ENCODE data around the gene SLC35A2.

The SLC35A2 gene

DNA sequence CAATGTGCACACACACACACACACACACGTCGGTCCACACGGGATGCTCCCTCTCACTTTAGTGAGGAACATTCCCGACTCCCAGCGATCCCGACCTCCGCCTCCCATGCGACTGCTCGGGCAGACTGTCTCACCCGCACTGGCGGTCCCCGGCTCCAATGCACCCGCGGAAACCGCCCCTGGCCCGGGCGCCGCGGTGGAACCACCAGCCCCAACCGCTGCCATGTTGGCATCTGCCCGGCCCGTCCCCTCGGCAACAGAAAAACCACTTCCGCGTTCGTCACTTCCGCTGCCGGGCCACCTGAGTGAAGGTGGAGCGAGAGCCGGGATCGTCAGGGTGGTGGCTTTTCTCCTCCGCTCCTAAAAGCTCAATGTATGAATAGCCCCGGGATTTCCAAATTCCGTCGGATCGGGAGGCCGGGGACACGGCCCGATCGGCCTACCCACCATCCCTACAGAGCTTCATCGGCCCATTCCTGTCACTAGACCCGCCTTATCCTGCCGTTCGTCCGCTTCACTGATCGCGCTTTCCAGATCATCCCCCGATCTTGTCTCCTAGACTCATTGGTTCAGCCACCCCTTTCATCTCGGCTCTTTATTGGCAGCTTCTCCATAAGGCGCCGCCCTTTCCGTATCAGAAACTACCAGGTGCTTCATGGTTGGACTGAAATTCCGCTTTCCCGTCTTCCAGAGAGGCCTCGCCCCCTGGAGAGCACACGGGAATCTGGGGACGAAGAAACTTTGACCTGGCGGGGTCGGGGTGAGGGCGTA is at the start of gene SLC35A2:
SLC35A2 (minus strand) TSS at position 235 of the 771 bp plus-strand sequence; CDS start at position 225, 10 bp downstream.
- DNase-seq: peak; percentile 70

DNA sequence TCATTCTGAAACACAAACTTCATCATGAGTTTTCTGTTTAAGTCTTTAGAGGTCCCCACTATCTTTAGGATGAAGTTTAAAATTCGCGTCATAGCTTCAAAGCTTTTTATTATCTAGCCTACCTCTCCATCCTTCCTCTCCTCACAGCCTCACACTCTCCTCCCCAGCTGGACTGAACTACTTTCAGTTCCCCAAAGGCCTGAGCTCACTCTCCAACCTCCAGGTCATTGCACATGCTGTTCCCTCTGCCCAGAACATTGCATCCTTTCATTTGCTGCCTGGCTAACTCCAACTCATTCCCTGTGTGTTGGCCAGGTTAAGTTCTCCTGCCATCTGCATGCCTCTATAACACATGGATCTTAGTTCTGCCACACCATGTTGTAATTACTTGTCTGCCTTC is 48.8 kb upstream of the SLC35A2 start:
- no peak for DNase-seq

DNA sequence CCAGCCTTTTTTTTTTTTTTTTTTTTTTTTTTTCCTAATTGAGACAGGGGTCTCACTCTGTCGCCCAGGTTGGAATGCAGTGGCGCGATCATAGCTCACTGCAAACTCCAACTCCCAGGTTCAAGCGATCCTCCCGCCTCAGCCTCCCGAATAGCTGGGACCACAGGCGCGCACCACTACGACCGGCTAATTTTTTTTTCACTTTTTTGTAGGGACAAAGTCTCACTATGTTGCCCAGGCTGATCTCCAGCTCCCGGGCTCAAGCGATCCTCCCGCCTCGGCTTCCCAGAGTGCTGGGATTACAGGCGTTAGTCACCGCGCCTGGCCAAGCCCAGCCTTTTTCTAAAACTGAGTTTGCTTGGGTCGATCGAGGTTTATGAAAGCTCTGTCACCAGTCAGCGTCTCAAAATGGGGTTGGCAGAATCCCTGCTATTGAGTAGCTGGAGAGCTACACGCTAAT is 47.2 kb upstream of the SLC35A2 start:
- no peak for DNase-seq

DNA sequence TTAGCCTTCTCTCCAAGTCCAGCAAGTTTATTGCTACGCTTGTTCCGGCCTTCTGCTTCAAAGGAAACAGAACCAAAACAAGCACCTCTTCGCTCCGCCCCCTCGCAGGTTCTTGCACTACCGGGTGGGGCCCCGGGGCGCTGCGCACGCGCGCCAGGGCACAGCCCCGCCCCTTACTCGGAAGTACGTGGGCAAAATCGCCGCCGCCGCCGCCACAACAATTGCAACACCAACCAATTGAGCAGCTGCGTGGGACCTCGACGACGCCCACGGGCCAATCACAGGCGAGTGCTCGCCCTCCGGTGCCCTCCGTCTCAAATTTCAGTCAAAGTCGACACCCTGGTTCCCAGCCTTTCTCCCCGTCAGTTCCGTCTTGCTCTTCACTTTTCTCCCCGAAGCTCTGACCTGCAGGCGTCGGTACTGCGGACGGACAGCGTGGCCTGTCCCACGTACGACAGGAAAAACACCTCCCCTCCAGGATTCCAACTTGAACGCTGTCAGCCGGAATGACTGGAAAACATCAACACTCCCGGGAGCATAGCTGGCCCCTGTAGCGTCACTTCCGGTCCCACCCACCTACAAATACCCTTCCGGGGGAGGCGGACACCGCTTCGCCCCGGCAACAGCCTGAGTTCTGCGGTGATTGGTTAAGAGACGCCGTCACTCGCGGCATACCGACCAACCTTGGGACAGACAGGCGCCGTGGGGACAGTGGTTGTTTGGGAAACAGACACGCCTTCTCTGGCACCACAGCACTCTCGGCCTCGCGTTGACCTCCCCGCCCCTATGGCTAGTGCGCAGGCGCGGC is 46.6 kb upstream of the SLC35A2 start:
- DNase-seq: peak; percentile 85

DNA sequence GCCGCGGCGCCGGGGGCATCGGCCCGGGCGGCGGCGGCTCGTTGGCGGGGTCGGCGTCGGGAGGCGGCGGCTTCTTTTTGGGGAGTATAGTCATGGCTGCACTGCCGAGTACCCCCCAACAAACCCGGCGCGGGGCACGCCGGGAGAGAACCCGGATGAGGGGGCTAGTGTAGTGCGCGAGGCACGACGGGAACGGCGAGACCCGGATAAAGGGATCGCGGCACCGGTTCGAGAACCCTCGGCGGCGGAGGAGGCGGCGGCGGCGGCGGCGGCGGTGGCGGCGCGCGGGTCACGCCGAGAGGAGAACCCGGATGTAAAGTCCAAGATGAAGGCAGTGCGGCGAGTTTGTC is 46.0 kb upstream of the SLC35A2 start, which contains the start of gene OTUD5:
OTUD5 (minus strand) TSS at position 131 of the 350 bp plus-strand sequence; CDS start at position 94, 37 bp downstream.
- no peak for DNase-seq

DNA sequence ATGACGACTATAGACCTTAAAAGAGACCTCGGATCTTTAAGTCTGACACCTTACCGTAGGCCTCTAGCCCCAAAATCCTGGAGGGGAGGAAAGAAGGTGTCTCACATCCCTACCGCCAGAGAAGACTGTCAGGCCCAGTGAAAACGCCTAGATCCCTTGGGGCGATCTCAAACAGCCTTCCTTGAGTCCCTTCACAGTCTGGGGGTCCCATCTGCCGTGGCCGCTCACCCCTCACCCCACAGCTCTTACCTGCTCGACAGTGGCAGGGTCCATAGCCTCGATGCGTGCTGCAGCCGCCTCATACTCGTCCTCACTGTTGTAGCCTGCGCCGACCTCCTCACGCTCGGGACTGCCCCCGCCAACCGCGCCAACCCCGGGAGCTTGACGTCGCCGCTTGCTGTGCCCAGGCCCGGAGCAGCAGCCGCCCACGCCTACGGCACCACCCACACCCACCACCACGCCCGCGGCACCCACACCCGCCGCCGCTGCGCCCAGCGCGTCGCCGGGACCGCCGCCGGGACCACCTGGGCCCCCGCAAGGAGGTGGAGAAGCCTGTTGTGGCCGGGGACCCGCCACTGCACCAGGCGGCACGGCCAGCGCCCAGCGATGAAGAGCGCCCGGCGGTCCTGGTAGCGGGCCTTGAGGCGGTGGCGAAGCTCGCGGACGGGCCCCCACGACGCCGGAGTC is 45.4 kb upstream of the SLC35A2 start:
- DNase-seq: no peak

DNA sequence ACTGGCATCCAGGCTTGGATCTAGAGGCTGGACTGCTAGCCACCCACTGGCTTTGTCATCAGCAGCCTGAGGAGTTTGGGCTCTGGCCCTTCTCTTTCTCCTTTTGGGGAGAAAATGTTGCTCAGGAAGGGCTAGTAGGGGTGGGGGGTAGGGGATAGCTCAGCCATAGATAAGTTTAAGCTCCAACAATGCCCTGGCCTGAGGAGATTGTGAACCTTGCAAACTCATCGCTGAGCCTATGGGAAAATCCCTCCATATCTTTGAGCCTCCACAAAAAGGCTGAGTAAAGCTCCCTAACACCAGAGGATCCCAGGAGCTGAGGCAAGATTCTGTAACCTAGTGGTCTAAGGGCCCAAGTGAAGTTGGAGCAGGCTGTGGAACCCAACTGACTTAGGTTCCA is 37.1 kb upstream of the SLC35A2 start:
- DNase-seq: no peak

DNA sequence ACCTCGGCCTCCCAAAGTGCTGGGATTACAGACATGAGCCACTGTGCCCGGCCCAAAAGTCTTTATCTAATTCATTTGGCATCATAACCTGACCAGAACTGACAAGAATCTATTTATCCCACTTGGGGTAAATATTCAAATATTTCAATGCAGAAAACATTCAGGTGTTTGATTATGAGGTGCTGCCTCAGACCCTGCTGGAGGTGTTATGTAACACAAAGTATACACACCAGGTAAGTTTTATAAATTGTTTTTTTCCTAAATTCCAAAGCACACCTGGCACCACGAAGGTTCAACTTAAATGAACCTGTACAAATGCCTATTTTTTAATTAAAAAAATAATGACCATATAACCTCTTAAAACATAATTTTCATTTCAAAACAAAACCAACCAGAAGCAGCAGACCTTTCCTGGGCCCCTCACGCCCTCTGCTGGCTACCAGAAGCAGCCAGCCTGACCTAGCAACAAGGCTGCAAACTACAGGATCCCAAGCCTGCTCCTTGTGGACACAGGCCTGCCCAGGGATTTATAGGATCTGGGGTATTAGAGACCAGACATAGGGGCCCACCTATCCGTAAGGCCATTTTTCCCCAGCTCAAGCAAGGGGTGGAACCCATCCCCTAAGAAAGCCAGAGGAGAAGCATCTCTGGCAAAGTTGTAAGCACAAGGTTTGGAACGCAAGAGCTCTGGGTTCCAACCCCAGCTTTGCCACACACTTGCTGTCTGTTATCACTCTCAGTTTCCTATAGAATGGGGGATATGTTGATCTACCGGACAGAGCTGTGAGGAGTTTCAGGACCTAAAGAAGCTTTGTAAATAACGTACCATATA is 34.3 kb upstream of the SLC35A2 start:
- no peak for DNase-seq

DNA sequence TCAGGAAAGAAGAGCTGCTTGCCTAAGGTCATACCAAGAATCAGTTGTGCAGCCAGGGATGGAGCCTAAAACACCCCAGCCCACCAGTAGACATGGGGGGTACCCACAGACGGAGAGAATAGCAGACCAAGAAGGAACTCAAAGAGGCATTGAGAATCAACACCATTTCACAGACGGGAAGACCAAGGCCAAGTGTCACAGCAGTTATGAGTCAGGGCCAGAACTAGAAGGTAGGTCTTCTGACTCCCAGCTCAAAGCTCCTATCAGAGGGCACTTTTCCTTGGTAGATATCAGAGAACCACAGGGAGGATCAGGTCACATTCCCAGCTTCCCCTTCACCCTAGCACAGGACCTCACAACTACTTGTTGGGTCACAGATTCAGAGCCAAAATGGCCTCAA is 31.4 kb upstream of the SLC35A2 start:
- DNase-seq: no peak

DNA sequence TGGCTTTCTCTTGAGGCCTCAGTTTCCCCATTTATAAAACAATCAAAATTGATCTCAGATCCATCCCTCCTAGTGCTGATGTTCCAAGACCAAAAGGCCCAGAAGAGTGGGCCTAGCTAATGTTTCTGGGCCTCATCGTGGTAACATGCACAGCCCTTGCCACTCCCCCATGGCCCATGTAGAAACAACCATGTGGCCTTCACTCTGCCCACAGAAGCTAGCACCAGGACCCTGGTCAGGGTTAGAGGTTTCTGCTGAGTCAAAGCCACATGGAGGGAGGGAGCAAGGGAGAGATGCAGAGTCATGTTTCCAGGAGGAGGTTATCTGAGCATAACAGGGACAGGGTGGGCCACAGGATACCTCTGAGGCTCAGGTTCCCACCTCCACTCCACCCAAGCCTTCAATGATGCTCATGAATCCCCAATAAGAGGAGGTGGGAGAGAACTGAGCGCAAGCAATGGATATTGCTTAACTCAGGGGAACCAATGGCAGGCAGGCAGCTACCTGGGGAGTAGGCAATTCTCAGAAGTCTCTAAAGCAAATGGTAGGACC is 29.0 kb upstream of the SLC35A2 start:
- no peak for DNase-seq

DNA sequence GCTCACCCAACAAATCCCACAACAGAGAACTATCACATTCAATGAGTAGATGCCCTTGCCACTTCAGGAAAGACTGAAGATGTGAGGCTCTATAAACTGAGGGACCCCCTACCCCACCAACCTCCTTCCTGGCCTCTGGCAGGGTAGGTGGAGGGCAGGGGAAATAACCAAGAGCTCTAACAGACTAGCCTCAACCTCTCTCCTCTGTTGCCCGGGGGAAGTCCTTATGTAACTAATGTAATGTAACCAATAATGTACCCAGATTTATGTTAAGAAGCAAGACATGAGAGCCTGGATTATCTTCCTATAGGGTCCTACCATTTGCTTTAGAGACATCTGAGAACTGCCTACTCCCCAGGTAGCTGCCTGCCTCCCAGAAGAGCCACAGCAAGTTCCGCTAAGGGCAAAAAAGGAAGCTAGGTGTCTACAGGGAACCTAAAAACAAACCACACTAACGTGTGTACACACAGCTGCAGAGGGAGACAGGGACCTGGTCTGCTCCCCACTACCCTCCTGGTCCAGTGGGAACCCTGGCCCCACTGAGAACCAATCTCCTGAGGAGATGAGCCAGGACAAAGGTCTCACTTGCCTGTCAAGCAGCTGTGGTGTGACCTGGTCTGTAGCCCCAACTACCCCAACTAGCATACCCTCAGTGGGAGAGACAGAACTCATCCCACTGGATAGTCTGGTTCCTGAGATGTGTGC is 28.2 kb upstream of the SLC35A2 start:
- no peak for DNase-seq

DNA sequence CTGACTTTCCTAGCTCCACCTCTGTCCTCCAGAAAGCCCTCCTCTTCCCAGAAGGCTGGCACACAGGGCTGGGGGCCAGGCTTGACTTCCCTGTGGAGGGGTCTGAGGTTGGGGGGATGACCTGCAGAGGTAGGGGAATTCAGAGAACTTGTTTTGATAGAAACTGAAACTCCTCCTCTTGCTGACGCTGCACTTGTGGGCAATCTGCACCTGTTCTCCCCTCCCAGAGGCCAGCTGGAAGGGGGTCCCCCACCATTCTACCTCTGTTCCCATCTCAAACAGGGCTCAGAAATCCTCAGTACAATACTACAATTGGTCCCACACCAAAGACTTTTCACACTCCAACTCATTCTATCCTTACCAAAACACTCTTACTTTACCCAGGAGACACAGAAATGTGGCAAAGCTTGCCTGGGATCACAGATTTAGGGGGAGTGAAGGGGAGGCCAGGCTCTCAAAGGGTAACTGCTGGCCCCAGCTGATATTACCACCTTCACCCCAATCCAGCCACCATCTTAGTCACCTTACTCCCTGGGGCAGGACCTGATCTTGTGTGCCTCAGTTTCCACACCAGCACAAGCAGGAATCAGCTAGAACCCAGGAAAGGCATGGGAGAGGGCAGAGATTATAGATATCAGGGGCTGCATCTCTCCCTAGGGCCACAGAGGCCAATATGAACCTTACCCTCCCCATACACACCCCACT is 27.4 kb upstream of the SLC35A2 start:
- no peak for DNase-seq

DNA sequence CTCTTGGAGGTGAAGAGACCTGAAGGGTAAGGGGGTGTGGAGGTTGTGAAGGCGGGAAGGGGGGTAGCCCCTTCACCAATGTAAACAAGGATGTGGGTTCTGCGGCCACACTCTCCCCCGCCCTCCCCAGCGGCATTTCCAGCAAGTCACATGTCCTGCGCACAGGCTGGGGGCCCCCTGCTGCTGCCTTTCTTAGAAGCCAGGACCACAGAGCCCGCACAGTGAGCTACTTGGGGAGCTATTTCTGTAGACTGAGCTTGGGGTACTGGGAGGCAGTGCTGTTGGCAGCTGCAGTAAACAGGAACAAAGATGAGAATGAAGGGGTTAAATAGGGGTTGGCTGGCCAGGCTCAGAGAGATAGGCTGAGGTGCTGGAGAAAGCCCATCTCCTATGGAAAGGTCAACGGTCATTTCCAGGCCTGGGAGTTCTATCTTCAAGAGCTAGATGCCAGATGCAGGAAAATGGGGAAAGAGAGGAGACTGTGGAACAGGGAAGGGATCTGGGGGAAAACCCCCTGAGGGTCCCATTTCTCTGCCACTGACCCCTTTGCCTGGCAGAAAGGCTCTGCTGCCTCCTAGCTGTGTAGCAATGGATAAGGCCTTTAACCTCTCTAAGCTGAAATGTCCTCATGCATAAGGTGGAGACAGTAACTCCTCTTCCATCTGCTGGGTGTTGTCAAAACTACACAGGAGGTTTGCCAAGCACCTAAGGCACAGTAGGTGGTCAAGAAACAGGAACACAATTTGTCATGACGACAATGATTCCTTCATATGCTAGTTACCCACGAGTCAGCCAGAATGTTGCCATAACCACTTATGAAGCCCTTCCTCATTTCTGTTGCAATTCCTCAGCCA is 25.8 kb upstream of the SLC35A2 start:
- no peak for DNase-seq

DNA sequence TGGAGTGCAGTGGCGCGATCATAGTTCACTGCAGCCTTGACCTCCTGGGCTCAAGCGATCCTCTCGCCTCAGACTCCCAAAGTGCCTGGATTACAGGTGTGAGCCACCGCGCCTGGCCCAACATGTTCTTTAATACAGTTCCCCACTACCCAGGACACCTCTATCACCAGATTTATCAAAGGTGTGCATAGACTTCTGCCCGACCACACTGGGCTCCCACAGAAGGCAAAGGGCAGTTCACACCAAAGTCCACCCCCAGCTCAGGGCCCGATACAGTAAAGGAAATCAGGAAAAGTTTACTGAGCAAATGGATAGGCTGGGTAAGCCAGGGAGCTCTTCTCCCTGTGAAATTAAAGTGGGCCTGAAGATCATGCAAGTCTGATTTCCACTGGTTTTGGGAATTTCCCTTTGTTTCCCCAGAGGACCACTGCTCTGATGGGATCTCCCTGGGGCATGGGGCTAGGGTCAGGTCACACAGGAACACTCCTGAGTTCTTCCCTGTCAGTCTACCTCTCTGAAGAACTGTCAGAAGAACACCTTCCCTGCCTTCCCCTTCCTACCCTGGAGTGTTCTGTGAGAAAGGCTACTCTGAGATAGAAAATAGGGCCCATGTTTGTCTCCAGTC is 25.1 kb upstream of the SLC35A2 start:
- DNase-seq: no peak

DNA sequence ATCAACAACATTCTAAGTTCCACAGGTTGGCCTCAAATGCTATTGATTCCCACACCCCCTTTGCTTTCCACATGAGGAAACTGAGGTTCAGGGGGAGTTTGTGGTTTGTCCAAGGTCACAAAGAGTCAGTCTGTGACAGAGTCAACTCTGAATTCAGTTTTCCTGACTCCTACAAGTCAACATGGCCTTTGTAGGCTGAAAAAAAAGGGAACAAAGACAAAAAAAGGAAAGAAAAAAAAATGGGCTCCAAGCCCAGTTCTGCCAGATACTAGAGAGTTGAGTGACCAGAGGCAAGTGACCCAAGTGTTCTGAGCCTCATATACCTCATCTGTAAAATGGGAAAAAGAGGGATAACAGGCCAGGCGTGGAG is 23.8 kb upstream of the SLC35A2 start:
- no peak for DNase-seq

DNA sequence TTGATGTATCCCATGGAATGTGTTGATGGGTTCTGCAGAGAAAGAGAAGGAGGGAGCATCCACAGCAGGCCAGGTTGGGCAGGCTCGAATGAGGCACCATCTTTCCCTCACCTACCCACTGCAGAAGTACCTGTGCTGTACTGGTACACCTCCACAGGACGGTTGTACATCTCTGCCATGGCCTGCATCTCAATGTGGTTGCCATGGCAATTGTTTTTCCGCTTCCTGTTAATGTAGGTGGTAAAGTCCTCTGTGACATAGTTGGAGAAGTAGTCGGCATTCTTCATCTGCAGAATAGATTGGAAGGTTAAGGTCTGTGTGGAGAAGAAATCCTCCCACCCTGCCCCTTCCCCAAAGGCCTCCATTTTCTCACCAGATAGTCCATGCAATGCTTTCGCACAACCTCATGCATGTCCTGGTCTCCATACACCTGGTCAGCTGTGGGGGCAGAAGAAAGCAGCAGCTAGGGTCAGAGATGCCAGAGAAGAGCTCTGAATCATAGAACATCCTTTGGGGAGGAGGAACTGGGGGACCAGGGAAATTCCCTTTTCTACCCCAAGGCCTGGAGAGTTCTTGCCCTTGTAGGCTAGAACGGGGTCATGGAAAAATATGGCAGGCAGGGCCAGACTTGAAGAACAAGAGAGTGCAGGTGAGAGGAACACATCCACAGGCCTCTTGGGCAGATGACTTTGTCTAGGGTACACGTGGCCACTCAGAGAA is 23.3 kb upstream of the SLC35A2 start:
- DNase-seq: no peak

DNA sequence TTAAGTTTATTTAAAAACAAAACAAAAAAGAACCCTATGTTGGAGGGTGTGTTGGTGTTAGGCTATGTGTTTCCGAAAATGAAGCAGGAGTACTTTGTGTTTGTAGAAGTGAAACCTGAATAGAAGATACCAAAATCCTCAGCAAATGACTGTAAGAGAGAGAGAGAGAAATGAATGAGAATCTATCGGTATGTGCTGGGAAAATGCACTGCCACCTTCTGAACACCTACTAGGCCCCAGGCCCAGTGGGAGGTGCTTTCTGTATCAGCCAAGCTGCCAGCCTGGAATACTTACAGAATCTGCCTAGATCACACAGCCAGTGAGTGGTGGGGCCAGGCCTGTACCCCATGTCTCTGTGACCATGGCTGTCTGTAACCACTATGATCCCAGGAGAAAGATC is 22.3 kb upstream of the SLC35A2 start:
- no peak for DNase-seq

DNA sequence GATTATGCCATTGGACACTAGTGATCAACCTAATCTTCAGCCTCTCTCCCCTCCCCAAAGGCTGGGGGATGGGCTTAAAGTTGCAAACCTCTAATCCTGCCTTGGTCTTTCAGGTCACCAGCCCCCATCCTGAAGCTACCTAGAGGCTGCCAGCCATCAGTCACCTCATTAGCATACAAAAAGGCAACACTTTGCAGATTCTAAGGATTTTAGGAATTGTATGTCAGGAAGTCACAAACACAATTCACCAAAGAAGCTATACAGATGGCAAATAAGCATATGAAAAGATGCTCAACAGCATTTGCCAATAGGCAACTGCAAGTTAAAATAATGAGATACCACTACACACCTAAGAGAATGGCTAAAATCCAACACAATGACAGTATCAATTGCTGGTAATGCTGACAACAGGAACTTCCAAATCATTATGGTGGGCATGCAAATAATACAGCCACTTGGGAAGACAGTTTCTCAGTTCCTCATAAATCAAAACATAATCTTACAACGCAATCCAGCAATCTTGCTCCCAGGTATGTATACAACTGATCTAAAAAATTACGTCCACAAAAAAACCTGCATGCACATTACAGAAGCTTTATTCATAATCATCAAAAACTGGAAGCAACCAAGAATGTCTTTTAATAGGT is 16.4 kb upstream of the SLC35A2 start:
- DNase-seq: no peak
